NCI-H1417 treated with DMSO at 0.1 percent for 48 hours (cell line): ENCODE data around the gene SNX6.
"Not testable (repeated sequence)": the region's sequence is repeated elsewhere in the genome, so short reads cannot be mapped to it uniquely, and the experiment has no call there.

Experiments
- DNase-seq: peaks from one replicate; lab custom pipeline; 2025; lab: John Stamatoyannopoulos, UW

SNX6 gene

GRCh38 chr14:34629657-34630529 is at the start of gene SNX6:
SNX6 (minus strand) TSS chr14:34630148; CDS start chr14:34630116, 32 bp downstream.
- no peak for DNase-seq

DNA sequence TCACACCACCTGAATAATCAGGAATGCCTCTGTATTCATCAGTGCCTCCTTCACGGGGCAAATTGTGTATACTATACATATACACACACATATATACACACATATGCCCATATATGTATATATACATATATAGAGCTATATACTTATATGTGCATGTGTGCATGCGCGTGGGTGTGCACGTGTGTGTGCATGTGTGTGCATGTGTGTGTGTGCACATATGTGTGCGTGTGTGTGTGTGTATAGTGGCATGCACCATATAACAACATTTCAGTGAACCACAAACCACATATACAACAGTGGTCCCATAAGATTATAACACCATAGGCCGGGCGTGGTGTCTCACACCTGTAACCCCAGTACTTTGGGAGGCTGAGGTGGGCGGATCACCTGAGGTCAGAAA is 48.8 kb upstream of the SNX6 start:
- DNase-seq: no peak

- no peak for DNase-seq
These were observed 48.4 kb upstream of the SNX6 start for GRCh38 chr14:34678306-34678705.

- DNase-seq: no peak
These were observed 46.7 kb upstream of the SNX6 start for GRCh38 chr14:34676516-34677211.

- DNase-seq: no peak
These were observed 43.8 kb upstream of the SNX6 start for GRCh38 chr14:34673702-34674101.

DNA sequence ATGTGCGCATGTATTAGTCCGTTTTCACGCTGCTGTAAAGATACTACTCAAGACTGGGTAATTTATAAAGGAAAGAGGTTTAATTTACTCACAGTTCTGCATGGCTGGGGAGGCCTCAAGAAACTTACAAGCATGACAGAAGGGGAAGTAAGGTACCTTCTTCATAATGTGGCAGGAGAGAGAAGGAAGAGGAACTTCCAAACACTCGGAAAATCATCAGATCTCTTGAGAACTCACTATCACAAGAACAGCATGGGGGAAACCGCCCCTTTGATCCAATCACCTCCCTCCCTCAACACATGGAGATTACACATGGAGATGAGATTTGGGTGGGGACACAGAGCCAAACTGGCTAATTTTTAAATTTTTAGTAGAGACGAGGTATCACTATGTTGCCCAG is 41.8 kb upstream of the SNX6 start:
- DNase-seq: no peak

- no peak for DNase-seq
These were observed 38.2 kb upstream of the SNX6 start for GRCh38 chr14:34668111-34668510.

DNA sequence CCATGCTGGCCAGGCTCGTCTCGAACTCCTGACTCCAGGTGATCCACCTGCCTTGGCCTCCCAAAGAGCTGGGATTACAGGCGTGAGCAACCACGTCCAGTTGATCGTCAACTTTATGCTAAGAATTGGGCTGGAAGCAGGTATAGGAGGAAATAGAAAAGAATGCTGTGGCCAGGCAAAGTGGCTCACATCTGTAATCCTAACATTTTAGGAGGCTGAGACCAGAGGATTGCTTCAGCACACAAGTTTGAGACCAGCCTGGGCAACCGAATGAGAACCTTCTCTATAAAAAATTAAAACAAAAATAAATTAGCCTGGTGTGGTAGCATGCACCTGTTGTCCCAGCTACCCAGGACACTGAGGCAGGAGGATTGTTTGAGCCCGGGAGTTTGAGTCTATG is 37.1 kb upstream of the SNX6 start:
- no peak for DNase-seq

- DNase-seq: no peak
These were observed 36.0 kb upstream of the SNX6 start for GRCh38 chr14:34665785-34666435.

- DNase-seq: no peak
These were observed 32.7 kb upstream of the SNX6 start for GRCh38 chr14:34662561-34663088.

- no peak for DNase-seq
These were observed 30.8 kb upstream of the SNX6 start for GRCh38 chr14:34660796-34661195.

GRCh38 chr14:34655959-34656358 is 26.0 kb upstream of the SNX6 start:
- DNase-seq: no peak

GRCh38 chr14:34653073-34653472 is 23.1 kb upstream of the SNX6 start:
- DNase-seq: not testable (repeated sequence)

- not testable (repeated sequence) for DNase-seq
These were observed 22.4 kb upstream of the SNX6 start for GRCh38 chr14:34652348-34652747.

- DNase-seq: no peak
These were observed 21.0 kb upstream of the SNX6 start for GRCh38 chr14:34650786-34651584.

GRCh38 chr14:34650006-34650405 is 20.1 kb upstream of the SNX6 start:
- DNase-seq: not testable (repeated sequence)

DNA sequence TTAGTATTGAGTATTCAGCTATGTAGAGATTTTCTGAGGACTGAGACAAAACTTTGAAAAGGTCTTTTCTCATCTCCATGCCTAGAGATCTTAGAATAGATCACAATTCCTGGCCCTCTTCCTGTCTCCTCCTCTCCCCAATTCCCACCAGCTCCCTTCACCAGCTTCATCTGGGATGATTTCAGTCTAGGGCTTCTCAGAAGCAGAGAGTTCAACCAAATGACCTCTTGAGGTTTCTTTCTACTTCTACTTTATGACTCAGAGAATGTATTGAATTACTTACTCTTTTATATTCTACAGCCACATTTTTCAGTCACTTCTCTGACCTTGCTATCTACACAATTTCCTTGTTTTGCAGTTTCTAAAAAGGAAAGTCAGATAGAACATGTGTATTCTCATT is 19.4 kb upstream of the SNX6 start:
- DNase-seq: no peak

- no peak for DNase-seq
These were observed 16.8 kb upstream of the SNX6 start for GRCh38 chr14:34646570-34647255.

DNA sequence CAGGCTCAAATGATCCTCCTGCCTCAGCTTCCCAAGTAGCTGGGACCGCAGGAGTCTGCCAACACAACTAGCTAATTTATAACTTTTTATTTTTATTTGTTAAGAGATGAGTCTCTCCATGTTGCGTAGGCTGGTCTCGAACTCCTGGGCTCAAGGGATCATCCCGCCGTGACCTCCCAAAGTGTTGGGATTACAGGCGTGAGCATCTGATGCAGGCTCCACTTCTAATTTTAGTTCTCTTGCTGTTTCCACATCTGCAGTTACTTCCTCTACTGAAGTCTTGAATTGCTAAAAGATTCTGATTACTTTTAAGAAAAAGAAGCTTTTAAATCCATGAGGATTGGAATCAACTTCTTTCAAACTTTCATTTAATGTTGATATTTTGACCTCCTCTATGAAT is 13.4 kb upstream of the SNX6 start:
- no peak for DNase-seq

GRCh38 chr14:34642595-34642994 is 12.6 kb upstream of the SNX6 start:
- no peak for DNase-seq

GRCh38 chr14:34640826-34641225 is 10.9 kb upstream of the SNX6 start:
- no peak for DNase-seq
